Tibial artery (tissue), 4 donors: ENCODE measurements around the gene HDDC3.
A peak's percentile ranks its signal among the peaks of the same experiment; 100 is the strongest.

Source experiments
- DNase-seq, 2 donors: peaks; one replicate each; pipeline ENCODE4 v3.0.0-alpha.2; 2019
- H3K27ac ChIP-seq, 2 donors: fragments of 200-600 bp; sonication (generic) in 1 of 2; 1 replicate in 1 of 2; 2 replicates in 1 of 2; pipeline ENCODE4 v1.5.1; 2018 to 2019; ENCODE audit warnings: mild to moderate bottlenecking in 1 of 2
- H3K27me3 ChIP-seq, 2 donors: fragments of 200-600 bp; sonication (generic) in 1 of 2; one replicate each; pipeline versions ENCODE4 v1.5.1 to v1.6.0; 2016 to 2019
- H3K36me3 ChIP-seq, 3 donors: fragments of 200-600 bp; sonication (generic) in 2 of 3; one replicate each; pipeline ENCODE4 v1.5.1; 2016 to 2019; ENCODE audit warnings: mild to moderate bottlenecking in 2 of 3
- H3K4me1 ChIP-seq, 4 donors: fragments of 200-600 bp; sonication (generic) in 2 of 4; 1 replicate in 3 of 4; 2 replicates in 1 of 4; pipeline ENCODE4 v1.5.1; 2016 to 2019
- H3K4me3 ChIP-seq, 2 donors: fragments of 200-600 bp; sonication (generic) in 1 of 2; 1 replicate in 1 of 2; 2 replicates in 1 of 2; pipeline ENCODE4 v1.5.1; 2018 to 2019; ENCODE audit warnings: mild to moderate bottlenecking in 2 of 2
- H3K9me3 ChIP-seq, 3 donors: fragments of 200-600 bp; sonication (generic) in 1 of 3; one replicate each; pipeline ENCODE4 v1.5.1; 2016 to 2019
- CTCF ChIP-seq, 2 experiments: fragments of 200-600 bp in 1 of 2; fragments of 450-650 bp in 1 of 2; IDR thresholded peaks; one replicate each; pipeline ENCODE4 v1.5.1; 2017 to 2019; ENCODE audit warnings: antibody characterized with exemption in 2 of 2, mild to moderate bottlenecking in 1 of 2, moderate library complexity in 1 of 2
- intact Hi-C: fragments of 100-400 bp; cut with DNase I; formaldehyde crosslinking; loops from one replicate; pipeline ENCODE4 v1.15.0; 2023; ENCODE audit warnings: low total_unique reads

Gene HDDC3

GRCh38 chr15:90881181-90881977, 51.0 kb downstream of the HDDC3 start:
- Histone ChIP-seq H3K4me1 (peaks cover 0 to 38% (median 25%) of the 10 kb centered on the region in 4 donors), H3K9me3 (no peaks in the 10 kb centered on the region), H3K27me3 (no peaks in the 10 kb centered on the region), H3K27ac (peak overlapping the region in 1 of 2 donors; percentile 98), H3K36me3 (peaks cover 38 to 65% (median 62%) of the 10 kb centered on the region in 3 donors), H3K4me3 (no peak overlapping the region)
- intact Hi-C loops = no loop called here
- TF ChIP-seq CTCF (IDR thresholded peaks at IDR 0.05) = no peak
- DNase-seq = peak in 1 of 2 donors; percentile 69

GRCh38 chr15:90880381-90881145, 51.8 kb downstream of the HDDC3 start:
- Histone ChIP-seq H3K27me3 (no peaks in the 10 kb centered on the region), H3K9me3 (no peaks in the 10 kb centered on the region), H3K4me1 (peaks cover 0 to 30% (median 23%) of the 10 kb centered on the region in 4 donors), H3K27ac (no peak overlapping the region), H3K4me3 (no peak overlapping the region), H3K36me3 (peaks cover 45 to 73% (median 70%) of the 10 kb centered on the region in 3 donors)
- no peak for TF ChIP-seq CTCF (IDR thresholded peaks at IDR 0.05)
- intact Hi-C loops = no loop called here
- DNase-seq = peak in 1 of 2 donors; percentile 64
